Dermis blood vessel endothelial cell (primary cell): ENCODE results near the gene DZIP1L. TPM values are rescaled to one million over a fixed set of nuclear protein-coding genes. Genes with fewer than 3 reads are reported as not detected.
"Not testable (repeated sequence)": the region's sequence is repeated elsewhere in the genome, so short reads cannot be mapped to it uniquely, and the experiment has no call there.

Experiments used
- DNase-seq: peaks from one replicate; pipeline ENCODE4 v3.0.0; 2010
- total RNA-seq: library from RNA; depleted of rRNA; stranded (reverse); fragments of >200 nt; gene quantifications from 2 replicates; pipeline ENCODE4 v1.2.3, GENCODE V29; 2014

Gene DZIP1L
- total RNA-seq: 2.4 and 4.6 TPM in 2 replicates

DNA sequence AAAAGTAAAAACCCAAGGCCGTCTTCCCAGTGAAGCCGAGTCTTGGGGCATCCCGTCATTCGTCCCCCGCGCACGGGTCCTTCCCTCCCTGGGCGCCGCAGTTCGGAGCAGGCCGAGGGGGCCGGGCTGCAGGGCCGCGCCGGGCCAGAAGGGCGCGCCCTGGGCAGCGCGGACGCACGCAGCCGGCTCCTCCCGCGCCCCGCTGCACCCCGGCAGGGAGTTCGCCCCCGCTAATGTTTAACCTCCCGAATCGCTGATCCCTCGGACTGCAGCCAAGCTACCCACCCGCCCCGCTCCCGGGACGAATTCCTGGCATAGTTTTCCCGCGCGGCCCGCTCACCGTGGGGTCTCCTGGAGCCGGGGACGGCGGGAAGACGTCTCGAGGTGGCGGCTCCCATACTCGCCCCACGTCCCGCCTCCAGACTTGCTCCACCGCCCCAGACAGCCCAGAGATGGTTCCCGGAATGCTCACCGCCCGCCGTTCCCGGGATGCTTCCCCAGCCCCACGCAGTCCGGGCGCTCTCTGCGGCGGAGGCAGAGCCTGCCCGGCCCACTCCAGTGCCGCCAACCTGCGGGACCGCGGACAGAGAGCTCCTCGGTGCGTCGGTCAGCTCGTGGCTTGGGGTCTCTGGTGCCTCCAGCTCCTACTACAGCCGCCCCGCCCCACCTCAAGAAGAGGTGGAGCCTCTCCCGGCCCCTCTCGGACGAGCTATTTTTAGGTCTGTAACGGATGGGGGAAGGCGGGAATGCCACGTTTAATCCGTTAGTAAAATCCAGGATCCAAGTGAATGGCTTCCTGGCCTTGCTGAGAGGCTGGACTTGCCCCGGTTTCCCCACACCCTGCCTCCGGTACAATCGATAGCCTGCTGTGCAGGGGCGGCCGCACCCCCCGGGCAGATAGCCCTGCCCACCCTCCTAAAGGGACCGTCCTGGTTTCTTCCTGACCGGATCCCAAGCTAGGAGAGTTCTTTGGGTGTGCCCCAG is at the start of gene DZIP1L:
DZIP1L (minus strand) TSS at position 621 of the 984 bp plus-strand sequence. CDS start 11,637 bp downstream, outside the sequence.
- DNase-seq: peak; percentile 68

DNA sequence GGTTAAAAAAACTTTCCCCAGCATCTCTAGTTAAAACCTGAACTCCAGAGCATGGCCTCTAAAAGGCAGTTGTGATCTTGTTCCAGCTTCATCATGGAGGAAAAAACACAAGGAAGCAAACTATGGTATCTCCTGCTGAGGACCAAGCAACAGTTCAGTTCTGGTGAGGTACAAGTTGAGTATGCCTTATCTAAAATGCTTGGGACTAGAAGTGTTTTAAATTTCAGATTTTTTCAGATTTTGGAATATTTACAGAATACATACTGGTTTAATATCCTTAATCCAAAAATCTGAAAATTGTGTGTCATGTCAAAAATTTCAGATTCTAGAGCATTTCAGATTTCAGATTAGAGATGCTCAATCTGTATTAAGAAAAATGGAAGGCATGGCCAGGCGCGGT is 49.7 kb upstream of the DZIP1L start:
- no peak for DNase-seq

DNA sequence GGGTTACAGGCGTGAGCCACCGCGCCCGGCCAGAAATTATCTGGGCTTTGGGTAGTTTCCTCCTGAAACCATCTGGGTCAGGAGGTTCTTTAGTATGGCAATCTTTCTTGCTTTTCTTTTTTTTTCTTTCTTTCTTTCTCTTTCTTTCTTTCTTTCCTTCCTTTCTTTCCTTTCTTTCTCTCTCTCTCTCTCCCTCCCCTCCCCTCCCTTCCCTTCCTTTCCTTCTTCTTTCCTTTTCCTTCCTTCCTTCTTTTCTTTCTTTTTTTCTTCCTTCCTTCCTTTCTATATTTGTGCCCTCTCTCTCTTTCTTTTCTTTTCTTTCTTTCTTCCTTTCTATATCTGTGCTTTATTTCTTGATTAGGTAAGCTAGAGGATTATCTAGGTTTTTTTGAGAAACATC is 42.3 kb upstream of the DZIP1L start:
- no peak for DNase-seq

DNA sequence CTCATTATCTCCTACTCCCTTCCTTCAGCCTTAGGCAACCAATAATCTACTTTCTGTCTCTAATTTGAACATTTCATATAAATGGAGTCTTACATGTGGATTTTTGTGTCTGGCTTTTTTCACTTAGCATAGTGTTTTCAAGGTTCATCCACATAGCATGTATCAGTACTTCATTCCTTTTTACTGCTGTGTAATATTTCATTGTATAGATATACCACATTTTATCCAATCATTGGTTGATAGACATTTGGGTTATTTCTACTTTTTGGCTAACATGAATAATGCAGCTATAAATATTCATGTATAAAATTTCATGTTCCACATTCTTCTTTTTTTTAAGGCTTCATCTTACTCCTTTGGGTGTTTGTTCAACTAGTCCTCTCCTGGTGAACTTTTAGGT is 39.1 kb upstream of the DZIP1L start:
- DNase-seq: no peak

- DNase-seq: no peak
Measured at GRCh38 chr3:138148503-138148902, 33.1 kb upstream of the DZIP1L start.

DNA sequence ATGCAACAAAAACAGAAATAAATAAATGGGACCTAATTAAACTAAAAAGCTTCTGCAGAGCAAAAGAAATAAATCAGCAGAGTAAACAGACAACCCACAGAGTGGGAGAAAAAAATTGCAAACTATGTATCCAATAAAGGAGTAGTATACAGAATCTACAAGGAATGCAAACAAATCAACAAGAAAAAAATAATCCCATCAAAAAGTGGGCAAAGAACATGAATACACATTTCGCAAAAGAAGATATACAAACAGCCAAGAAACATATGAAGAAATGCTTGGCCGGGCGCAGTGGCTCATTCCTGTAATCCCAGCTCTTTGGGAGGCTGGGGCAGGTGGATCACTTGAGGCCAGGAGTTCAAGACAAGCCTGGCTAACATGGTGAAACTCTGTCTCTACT is 26.8 kb upstream of the DZIP1L start:
- not testable (repeated sequence) for DNase-seq

- no peak for DNase-seq
Measured at GRCh38 chr3:138140940-138141339, 25.5 kb upstream of the DZIP1L start.

GRCh38 chr3:138139691-138140090 is 24.3 kb upstream of the DZIP1L start:
- DNase-seq: no peak

DNA sequence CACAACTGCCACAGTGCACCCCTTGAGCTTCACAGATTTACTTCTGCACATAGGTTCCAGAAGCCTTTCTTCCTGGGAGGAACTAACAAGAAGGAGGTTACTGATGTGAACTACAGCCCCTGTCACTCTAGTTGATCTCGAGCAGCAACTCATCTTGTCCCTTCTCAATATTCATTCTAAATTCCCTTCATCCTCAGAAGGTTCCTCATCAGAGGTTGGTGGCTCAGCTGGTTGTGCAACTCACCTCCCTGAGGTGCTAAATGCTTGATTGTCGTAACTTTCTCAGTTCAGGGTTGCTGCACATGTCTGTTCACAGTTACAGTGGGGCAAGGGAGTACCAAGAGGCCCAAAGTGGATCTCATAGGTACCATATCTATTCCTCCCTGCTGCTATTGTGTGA is 22.5 kb upstream of the DZIP1L start:
- no peak for DNase-seq

- DNase-seq: no peak
Measured at GRCh38 chr3:138136201-138136600, 20.8 kb upstream of the DZIP1L start.

GRCh38 chr3:138135833-138136194 is 20.4 kb upstream of the DZIP1L start:
- no peak for DNase-seq

DNA sequence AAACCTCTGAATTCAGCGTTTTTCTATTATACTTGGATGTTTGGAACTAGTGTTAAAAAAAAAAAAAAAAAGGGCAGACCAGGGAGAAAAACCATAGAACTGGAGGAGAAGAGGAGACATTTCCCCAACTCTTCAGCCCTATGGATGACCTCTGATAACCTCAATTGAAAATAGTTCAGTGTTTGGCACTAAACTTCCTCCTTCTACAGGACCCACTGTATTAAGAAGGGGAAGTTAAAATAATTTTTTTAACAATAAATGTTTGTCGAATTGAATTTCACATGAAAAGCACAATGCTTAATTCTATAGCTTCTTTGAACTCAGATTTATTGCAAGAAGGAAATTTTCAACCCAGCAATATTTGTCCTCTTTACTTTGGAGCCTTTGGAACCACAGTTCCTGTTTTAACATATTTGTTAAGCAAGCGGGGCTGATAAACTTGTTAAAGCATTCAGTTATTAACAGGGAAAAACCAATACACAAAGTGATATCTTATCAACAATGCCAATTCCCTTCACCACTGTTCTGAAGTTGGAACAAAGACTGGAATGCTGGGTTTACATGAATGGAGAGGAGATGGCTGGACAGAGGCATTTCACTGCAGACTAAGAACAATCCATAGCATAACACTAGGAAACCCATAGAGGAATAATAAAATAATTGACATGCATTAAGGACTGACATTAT is 19.9 kb upstream of the DZIP1L start:
- DNase-seq: no peak

DNA sequence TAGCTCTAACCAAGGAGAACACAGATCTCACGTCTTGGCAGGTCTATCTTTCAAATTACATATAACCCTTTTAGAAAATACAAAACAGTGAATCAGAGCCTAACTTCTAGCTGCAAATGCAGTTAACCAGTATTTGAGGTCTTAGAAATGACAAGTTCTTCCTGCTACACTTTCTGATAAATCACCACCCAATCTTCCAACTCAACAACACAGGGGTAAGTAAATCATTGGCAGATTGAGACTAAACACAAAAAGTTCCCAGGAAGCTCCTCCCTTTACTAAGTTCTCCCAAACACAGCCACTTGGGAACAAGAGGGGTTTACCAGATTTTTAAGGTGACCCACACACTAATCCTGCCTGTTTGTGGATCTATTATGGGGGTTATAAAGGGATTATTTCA is 16.8 kb upstream of the DZIP1L start, which contains the start of gene A4GNT:
A4GNT (minus strand) TSS at position 152 of the 400 bp plus-strand sequence. CDS start 1,134 bp downstream, outside the sequence.
- DNase-seq: no peak

DNA sequence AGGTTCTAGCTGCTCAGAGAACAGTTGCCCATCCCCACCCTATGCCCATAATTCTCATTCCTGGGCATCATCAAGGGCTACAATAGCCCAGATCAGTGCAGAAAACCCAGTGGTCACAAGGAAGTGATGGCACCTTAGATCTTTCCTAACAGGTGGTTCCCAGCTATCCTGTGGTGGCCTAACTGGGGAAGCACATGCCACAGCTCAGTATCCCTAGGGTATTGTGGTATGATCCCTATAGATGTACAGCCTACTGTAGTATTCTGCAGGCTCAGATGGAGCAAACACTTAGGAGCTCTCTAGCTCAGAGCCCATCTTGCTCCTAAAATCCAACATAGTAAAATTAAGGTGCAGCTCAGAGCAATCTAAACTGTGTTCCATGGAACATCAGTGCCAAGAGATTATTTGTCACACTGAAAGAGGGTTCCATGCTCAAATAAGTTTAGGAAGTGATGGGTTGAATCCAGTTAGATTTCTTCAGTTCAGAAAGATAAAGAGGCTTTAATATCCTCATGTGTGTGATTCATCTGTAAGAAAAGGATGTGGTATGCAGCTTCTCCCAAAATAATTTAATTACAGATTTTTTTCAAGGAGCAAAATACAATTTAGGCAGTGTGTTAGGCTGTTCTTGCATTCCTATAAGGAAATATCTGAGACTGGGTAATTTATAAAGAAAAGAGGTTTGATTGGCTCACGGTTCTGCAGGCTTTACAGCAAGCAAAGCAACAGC is 12.4 kb upstream of the DZIP1L start:
- no peak for DNase-seq

DNA sequence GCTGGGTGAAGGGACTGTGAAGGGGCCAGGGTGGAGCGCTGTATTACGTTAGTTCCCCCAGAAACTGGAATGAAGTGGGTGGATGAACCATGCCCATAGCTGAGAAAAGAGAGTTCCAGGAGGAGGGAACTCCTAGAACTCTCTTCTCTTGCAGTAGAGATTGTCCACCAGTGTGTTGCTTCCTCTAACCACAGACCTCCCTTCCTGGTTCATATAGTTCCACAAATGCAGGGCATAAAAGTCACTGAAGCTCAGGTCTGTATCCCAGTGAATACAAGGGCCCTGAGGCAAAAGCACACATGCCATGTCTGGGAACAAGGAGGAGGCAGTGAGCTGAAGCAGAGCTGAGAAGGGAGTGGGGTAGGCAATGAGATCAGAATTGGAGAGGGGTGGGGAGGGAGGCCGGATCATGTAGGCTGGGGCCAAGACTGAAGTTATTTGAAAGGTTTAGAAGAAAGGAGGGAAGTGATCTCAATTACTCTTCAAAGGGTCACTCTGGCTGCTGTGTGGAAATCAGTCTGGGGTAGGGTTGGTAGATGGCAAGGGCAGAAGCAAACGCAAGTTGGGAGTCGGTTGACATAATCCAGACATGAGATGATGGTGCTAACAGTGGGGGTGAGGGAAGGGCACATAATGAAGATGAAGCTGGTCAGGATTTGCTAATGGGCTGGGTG is 10.3 kb upstream of the DZIP1L start:
- DNase-seq: no peak

DNA sequence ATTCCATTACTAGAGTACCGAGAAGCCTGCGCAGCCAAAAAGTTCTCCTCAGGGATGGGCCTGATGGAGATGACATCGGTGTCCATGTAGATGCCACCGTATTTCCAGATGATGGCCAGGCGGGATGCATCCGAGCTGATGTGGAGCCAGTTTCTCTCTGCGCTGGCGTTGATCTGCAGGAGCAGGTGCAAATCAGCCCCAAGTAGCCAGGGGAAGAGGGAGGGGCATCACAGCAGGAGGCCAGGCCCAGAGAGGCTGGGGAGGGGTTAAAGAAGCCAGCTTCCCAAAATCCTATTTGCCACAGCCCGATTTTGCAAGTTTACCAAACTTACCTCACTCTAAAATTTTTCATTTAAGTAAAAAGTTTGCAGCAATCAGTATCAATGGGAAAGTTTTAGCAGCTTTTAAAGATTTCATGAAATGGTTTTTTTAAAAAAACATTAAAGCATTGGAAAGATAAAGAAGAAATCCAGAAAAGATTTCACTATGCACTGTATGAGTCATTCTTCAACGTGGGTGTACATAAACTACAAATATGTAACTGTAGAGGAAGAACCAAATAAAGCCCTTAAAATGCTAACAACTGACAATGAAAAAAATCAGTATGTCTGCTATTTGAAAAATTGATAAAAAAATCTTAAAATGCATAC is 9.4 kb upstream of the DZIP1L start:
- no peak for DNase-seq

DNA sequence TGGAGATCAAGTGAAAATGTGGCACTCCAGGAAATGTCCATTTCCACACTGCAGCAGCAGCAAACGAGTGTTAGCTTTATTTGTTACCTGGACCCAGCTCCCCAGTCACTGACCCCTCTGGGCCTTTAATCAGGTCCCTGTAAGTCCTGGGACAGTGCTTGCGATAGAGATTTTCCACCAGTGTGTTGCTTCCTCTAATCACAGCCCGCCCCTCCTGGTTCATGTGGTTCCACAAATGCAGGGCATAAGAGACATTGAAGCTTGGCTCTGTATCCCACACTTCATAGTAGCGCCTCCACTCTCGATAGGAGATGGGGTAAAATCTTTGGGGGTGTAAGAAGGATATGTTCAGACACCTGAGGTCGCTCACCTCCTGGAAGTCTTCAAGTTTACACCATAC is 8.8 kb upstream of the DZIP1L start:
- DNase-seq: no peak

DNA sequence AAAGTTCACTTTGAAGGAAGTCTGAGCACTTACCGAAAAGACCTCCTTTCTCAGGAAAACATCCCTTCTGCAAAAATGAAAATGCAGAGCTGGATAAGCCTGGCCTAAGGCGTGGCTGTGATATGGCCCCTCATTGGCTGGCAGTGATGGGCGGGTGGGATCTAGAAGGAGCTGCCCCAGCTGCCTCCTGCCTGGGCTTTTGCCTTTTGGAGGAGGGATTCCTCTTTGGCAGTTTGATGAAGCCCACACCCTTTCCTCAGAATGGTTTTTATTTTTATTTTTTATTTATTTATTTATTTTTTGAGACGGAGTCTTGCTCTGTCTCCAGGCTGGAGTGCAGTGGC is 4.0 kb upstream of the DZIP1L start:
- DNase-seq: no peak

GRCh38 chr3:138118612-138119422 is 3.4 kb upstream of the DZIP1L start:
- peak; percentile 85 for DNase-seq

DNA sequence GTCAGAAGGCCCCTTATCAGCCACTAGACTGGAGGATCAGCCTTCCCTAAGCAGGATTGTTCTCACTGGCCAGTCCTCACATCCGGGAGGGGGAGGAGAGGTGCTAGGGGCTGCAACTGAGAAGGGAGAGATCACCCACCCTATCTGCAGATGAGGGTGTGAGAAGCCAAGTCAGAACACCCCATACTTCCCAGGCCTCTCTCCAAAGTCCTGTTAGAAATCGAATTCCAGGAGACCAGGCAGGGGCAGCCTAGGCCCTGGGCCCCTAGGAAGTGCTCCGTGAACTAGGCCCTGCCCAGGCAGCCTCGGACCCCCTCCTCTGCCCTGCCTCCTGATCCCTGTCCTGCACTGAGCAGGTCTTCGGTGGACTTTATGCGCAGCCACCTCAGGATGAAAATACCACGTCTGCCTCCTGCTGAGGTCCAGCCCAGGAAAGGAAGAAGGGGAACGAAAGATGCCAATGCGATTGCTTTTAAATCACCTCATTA is 933 bp downstream of the DZIP1L start:
- DNase-seq: peak; percentile 11

- no peak for DNase-seq
Measured at GRCh38 chr3:138113326-138113725, 2.1 kb downstream of the DZIP1L start.
